Ovary (tissue), 9 donors: ENCODE results near the gene RAB27A. TPM values are rescaled to one million over a fixed set of nuclear protein-coding genes. Genes with fewer than 3 reads are reported as not detected.
"Not testable (repeated sequence)": the region's sequence is repeated elsewhere in the genome, so short reads cannot be mapped to it uniquely, and the experiment has no call there.

Experiments
- DNase-seq, 5 donors: peaks; one replicate each; pipeline ENCODE4 v3.0.0-alpha.2; 2019 to 2020
- H3K27ac ChIP-seq, 2 donors: fragments of 200-600 bp; one replicate each; pipeline versions ENCODE4 v1.5.1 to v1.8.0; 2019 to 2022
- H3K27me3 ChIP-seq: fragments of 200-600 bp; one replicate; pipeline ENCODE4 v1.8.0; 2022
- H3K36me3 ChIP-seq: fragments of 200-600 bp; sonication (generic); one replicate; pipeline ENCODE4 v1.5.1; 2019
- H3K4me1 ChIP-seq: one replicate; pipeline ENCODE4 v1.8.1; 2013; ENCODE audit warnings: mild to moderate bottlenecking, moderate library complexity; ENCODE audit not compliant: insufficient read depth
- H3K4me3 ChIP-seq: fragments of 200-600 bp; sonication (generic); one replicate; pipeline ENCODE4 v1.5.1; 2017
- H3K9me3 ChIP-seq, 2 donors: fragments of 200-600 bp in 1 of 2; sonication (generic) in 1 of 2; one replicate each; pipeline versions ENCODE4 v1.5.1 to v1.8.1; 2013 to 2019; ENCODE audit warnings: mild to moderate bottlenecking in 1 of 2, moderate library complexity in 1 of 2
- EP300 ChIP-seq: sonication (generic); formaldehyde crosslinking; IDR thresholded peaks from one replicate; pipeline ENCODE4 v1.6.1; 2017; ENCODE audit warnings: antibody characterized with exemption
- POLR2A ChIP-seq: fragments of 450-650 bp; IDR thresholded peaks from one replicate; pipeline ENCODE4 v1.6.1; 2017; ENCODE audit warnings: antibody characterized with exemption, mild to moderate bottlenecking, moderate library complexity
- WGBS, 3 donors: extraction: QIAGEN DNeasy Blood & Tissue Kit in 1 of 3; methylation state at CpG; one replicate each; pipeline versions ENCODE4 v1.1.5 to v1.1.7; 2013 to 2017; 5-methylcytosine and 5-hydroxymethylcytosine counted together
- intact Hi-C, 4 donors: fragments of 100-400 bp; cut with DNase I; formaldehyde crosslinking; loops; one replicate each; pipeline versions ENCODE4 v1.11.0 to v1.15.1; 2022 to 2023
- polyA plus RNA-seq, 2 donors: library from polyadenylated mRNA; stranded (reverse); fragments of 200-250 nt in 1 of 2; fragments of 350-450 nt in 1 of 2; fragmentation: Illumina TruSeq in 1 of 2; extraction: RNeasy Lipid Tissue Mini Kit (QIAGEN cat#74804) in 1 of 2; gene quantifications; one replicate each; pipeline ENCODE4 v1.2.3, GENCODE V29; 2013 to 2014
- total RNA-seq, 7 donors: library from RNA; depleted of rRNA in 2 of 7; stranded (reverse); fragments of >200 nt in 2 of 7; fragmentation: NEBNext Ultra II Directional in 3 of 7; extraction: Animal tissue kit (Norgen Biotek cat#: 25700) in 3 of 7; gene quantifications; one replicate each; pipeline versions ENCODE4 v1.1.0 to v1.2.4, GENCODE V29; 2016 to 2023
- TF ChIP-seq, protein P1 (sequence below), 3 donors: fragments of 450-650 bp in 2 of 3; fragments of 200-600 bp in 1 of 3; IDR thresholded peaks; one replicate each; pipeline versions ENCODE4 v1.5.1 to v1.8.0; 2016 to 2022; ENCODE audit warnings: antibody characterized with exemption in 3 of 3, mild to moderate bottlenecking in 1 of 3
- donor health status: DM: no; HTN: no; CAD: no; lungs with moderate emphysema.
- donor health status: DM: no; HTN: no; CAD: no.
- donor health status: Bipolar disorder and iron deficiency.
- donor health status: DM: yes; HTN: yes; CAD: no.
- donor health status: DM: no; HTN: no; CAD: no.
- donor health status: DM: yes; HTN: yes; CAD: no.

RAB27A gene
- total and polyA plus RNA-seq, 9 donors = 5.8 to 38.0 (median 12.1) TPM

- intact Hi-C loops = loop anchor here in 1 of 4 donors (10.0 kb wide), 1 partner anchor 59 kb away; no protein-coding TSS in a partner anchor
- no peaks in the 10 kb centered on the region for H3K4me1 ChIP-seq
- no peaks in the 10 kb centered on the region for H3K36me3 ChIP-seq
- TF ChIP-seq EP300 (no peak), POLR2A (no peak)
- TF ChIP-seq, protein P1, sequence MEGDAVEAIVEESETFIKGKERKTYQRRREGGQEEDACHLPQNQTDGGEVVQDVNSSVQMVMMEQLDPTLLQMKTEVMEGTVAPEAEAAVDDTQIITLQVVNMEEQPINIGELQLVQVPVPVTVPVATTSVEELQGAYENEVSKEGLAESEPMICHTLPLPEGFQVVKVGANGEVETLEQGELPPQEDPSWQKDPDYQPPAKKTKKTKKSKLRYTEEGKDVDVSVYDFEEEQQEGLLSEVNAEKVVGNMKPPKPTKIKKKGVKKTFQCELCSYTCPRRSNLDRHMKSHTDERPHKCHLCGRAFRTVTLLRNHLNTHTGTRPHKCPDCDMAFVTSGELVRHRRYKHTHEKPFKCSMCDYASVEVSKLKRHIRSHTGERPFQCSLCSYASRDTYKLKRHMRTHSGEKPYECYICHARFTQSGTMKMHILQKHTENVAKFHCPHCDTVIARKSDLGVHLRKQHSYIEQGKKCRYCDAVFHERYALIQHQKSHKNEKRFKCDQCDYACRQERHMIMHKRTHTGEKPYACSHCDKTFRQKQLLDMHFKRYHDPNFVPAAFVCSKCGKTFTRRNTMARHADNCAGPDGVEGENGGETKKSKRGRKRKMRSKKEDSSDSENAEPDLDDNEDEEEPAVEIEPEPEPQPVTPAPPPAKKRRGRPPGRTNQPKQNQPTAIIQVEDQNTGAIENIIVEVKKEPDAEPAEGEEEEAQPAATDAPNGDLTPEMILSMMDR (IDR thresholded peaks at IDR 0.05) = no peak
- H3K4me3 ChIP-seq = no peak overlapping the region
- no peaks in the 10 kb centered on the region for H3K27me3 ChIP-seq
- no peaks in the 10 kb centered on the region for H3K9me3 ChIP-seq
- no peak for DNase-seq
- H3K27ac ChIP-seq = no peak overlapping the region
- 58 to 68% (median 60%) methylated on average over 6 of the region's 6 CpGs for WGBS, 3 donors
Observed at GRCh38 chr15:55283379-55284147, 6.0 kb downstream of the RAB27A start.

DNA sequence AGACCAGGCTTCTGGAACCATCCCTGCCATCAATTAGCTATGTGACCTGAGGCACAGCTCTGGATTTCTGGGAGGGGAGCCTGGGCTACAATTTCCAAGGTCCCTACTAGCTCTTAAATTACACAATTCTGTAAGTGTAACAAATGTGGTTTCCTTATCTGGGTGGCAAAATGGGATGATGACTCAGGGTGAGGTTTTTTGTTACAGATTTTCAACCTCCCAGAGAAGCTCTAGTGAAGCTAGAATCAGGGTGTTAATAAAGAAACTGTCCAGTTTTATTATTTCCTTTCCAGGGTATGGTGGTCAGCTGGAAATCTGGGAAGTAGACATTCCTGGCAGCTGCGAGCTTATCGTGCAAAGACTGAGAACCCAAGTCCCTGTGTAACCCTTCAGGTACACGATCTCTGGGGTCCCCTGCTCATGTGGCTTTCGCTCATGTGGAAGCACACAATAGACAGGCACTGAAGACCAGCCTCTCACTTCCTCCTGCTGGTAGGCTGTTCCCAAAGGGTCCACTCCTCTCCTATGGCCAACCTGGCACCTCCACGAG, 7.3 kb downstream of the RAB27A start:
- TF ChIP-seq, protein P1 (IDR thresholded peaks at IDR 0.05) = no peak
- TF ChIP-seq EP300 (no peak), POLR2A (no peak)
- Histone ChIP-seq H3K27ac (no peak overlapping the region), H3K9me3 (no peaks in the 10 kb centered on the region), H3K27me3 (no peaks in the 10 kb centered on the region), H3K4me1 (no peaks in the 10 kb centered on the region), H3K36me3 (no peaks in the 10 kb centered on the region), H3K4me3 (no peak overlapping the region)
- intact Hi-C loops = loop anchor here in 1 of 4 donors (10.0 kb wide), 1 partner anchor 58 kb away; no protein-coding TSS in a partner anchor
- DNase-seq = no peak
- 55 to 63% (median 63%) methylated on average over 5 of the region's 5 CpGs for WGBS, 3 donors

DNA sequence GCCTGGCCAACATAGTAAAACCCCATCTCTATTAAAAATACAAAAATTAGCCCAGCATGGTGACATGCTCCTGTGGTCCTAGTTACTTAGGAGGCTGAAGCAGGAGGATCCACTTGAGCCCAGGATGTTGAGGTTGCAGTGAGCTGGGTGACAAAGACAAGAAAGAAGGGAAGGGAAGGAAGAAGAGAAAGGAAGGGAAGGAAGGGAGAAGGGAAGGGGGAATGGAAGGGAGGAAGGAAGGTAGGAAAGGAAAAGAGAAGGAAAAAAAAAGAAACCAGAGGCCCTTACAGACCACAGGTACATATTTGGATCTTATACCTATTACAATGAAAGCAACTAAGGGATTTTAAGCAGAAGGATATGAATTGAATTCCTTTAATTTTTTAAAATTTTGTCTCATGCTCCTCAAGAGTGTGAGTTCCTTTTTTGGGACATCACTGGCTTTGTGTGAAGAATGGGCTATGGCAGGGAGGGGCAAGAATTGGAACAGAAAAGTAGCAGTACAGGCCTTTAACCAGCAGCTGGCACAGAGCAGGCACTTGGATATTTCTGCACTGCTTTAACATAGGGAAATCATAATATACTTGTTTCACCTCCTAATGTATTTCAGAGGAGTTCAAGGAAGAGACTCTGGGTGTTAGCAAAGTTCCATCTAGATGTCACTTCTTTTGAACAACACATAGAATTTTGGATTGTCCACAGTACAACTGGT, 7.9 kb downstream of the RAB27A start:
- no peak overlapping the region for H3K27ac ChIP-seq
- H3K4me1 ChIP-seq = no peaks in the 10 kb centered on the region
- intact Hi-C loops = loop anchor here in 1 of 4 donors (10.0 kb wide), 1 partner anchor 57 kb away; no protein-coding TSS in a partner anchor
- H3K27me3 ChIP-seq = no peaks in the 10 kb centered on the region
- H3K36me3 ChIP-seq = no peaks in the 10 kb centered on the region
- no peak for DNase-seq
- H3K4me3 ChIP-seq = no peak overlapping the region
- TF ChIP-seq EP300 = no peak
- no peak for TF ChIP-seq POLR2A
- TF ChIP-seq, protein P1 (IDR thresholded peaks at IDR 0.05) = no peak
- no peaks in the 10 kb centered on the region for H3K9me3 ChIP-seq

DNA sequence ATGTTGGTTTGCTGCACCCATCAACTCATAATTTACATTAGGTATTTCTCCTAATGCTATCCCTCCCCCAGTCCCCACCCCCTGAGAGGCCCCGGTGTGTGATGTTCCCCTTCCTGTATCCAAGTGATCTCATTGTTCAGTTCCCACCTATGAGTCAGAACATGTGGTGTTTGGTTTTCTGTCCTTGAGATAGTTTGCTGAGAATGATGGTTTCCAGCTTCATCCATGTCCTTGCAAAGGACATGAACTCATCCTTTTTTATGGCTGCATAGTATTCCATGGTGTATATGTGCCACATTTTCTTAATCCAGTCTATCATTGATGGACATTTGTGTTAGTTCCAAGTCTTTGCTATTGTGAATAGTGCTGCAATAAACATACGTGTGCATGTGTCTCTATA, 9.0 kb downstream of the RAB27A start:
- H3K36me3 ChIP-seq, H3K27ac ChIP-seq, DNase-seq, H3K9me3 ChIP-seq, H3K4me3 ChIP-seq, H3K27me3 ChIP-seq, H3K4me1 ChIP-seq: not testable (repeated sequence)
- WGBS, 3 donors = 77 to 85% (median 80%) methylated on average over 2 of the region's 2 CpGs
- intact Hi-C loops = loop anchor here in 1 of 4 donors (10.0 kb wide), 1 partner anchor 56 kb away; no protein-coding TSS in a partner anchor
